MCF 10A (cell line): ENCODE measurements around the gene SUPT4H1. TPM values are rescaled to one million over a fixed set of nuclear protein-coding genes. Genes with fewer than 3 reads are reported as not detected.

ENCODE experiments used
- BruUV-seq: library from RNA; stranded (reverse); fragments of 400-500 nt; replicated peaks from 2 replicates; lab custom pipeline; 2021; lab: Mats Ljungman, UMichigan
- CTCF ChIA-PET: fragments of 300-600 bp; sonication (Branson Sonifier 250); formaldehyde crosslinking; extraction: SDS; loops from one replicate; lab custom pipeline; 2021; ENCODE audit warnings: antibody characterized with exemption, inconsistent platforms; lab: Yijun Ruan, JAX
- POLR2A ChIA-PET: fragments of 300-600, 350-650 bp; sonication (Branson Sonifier 250); formaldehyde crosslinking; extraction: SDS; loops from one replicate; lab custom pipeline; 2020; ENCODE audit warnings: antibody characterized with exemption, inconsistent platforms; lab: Yijun Ruan, JAX
- DNase-seq: peaks from one replicate; pipeline ENCODE4 v3.0.0-alpha.2; 2018; ENCODE audit not compliant: unreplicated experiment
- H3K27ac Mint-ChIP-seq: one replicate; pipeline ENCODE4 v1.8.0; 2022; ENCODE audit warnings: mild to moderate bottlenecking, low read depth, mixed read lengths; ENCODE audit not compliant: unreplicated experiment
- H3K27me3 Mint-ChIP-seq: one replicate; pipeline ENCODE4 v1.8.0; 2022; ENCODE audit warnings: mixed read lengths; ENCODE audit not compliant: insufficient read depth, unreplicated experiment
- H3K36me3 Mint-ChIP-seq: one replicate; pipeline ENCODE4 v1.8.0; 2022; ENCODE audit warnings: mild to moderate bottlenecking, moderate library complexity, mixed read lengths; ENCODE audit not compliant: insufficient read depth, unreplicated experiment
- H3K4me1 Mint-ChIP-seq: one replicate; pipeline ENCODE4 v1.8.0; 2022; ENCODE audit warnings: mixed read lengths; ENCODE audit not compliant: insufficient read depth, unreplicated experiment
- H3K4me3 Mint-ChIP-seq: one replicate; pipeline ENCODE4 v1.8.0; 2022; ENCODE audit warnings: mild to moderate bottlenecking, moderate library complexity, mixed read lengths; ENCODE audit not compliant: unreplicated experiment
- H3K9me3 Mint-ChIP-seq: one replicate; pipeline ENCODE4 v1.8.0; 2022; ENCODE audit warnings: mixed read lengths; ENCODE audit not compliant: unreplicated experiment
- intact Hi-C: fragments of 100-400 bp; cut with micrococcal nuclease; formaldehyde crosslinking; loops from 2 replicates; pipeline ENCODE4 v1.14.1; 2022
- total RNA-seq: library from RNA; stranded (reverse); gene quantifications from 2 replicates; pipeline ENCODE4 v1.2.3, GENCODE V29; 2022
- TF ChIP-seq, protein P1 (sequence below): fragments of 200-600 bp; IDR thresholded peaks from one replicate; pipeline ENCODE4 v1.8.0; 2022; ENCODE audit warnings: antibody characterized with exemption, mild to moderate bottlenecking; ENCODE audit not compliant: unreplicated experiment

SUPT4H1 gene
- total RNA-seq, 1 experiment from 2014 or later = 63.4 TPM

DNA sequence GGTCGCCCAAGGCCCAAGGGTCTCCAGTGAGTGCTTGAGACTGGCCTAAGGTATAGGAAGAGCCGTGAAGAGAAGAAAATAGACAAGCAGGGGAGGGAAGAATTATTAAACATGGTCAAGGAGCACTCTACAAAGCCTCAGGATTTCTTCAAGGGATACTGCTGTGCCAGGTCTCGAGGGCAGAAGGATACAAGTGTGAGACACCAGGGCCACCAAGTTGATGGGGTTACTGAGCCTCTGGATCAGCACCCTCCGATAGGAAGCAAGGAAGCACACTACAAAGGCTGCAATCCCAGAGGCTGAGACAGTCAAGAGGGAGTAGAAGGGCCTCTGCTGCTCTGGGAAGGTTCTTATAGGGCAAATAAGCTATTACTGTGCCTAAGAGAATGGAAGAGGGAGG, 6.5 kb downstream of the SUPT4H1 start:
- ChIA-PET POLR2A (interaction anchor here (0.7 kb wide), 1 partner anchor 173 kb away, joined by 3 read pairs; no protein-coding TSS in a partner anchor), CTCF (no interaction called here)
- no TSS peak for BruUV-seq
- no peak overlapping the region for H3K27ac Mint-ChIP-seq
- peaks cover 5% of the 10 kb centered on the region for H3K4me1 Mint-ChIP-seq
- H3K27me3 Mint-ChIP-seq = no peaks in the 10 kb centered on the region
- H3K9me3 Mint-ChIP-seq = no peaks in the 10 kb centered on the region
- H3K36me3 Mint-ChIP-seq = peaks cover 60% of the 10 kb centered on the region
- intact Hi-C loops = no loop called here
- no peak overlapping the region for H3K4me3 Mint-ChIP-seq
- TF ChIP-seq, protein P1, sequence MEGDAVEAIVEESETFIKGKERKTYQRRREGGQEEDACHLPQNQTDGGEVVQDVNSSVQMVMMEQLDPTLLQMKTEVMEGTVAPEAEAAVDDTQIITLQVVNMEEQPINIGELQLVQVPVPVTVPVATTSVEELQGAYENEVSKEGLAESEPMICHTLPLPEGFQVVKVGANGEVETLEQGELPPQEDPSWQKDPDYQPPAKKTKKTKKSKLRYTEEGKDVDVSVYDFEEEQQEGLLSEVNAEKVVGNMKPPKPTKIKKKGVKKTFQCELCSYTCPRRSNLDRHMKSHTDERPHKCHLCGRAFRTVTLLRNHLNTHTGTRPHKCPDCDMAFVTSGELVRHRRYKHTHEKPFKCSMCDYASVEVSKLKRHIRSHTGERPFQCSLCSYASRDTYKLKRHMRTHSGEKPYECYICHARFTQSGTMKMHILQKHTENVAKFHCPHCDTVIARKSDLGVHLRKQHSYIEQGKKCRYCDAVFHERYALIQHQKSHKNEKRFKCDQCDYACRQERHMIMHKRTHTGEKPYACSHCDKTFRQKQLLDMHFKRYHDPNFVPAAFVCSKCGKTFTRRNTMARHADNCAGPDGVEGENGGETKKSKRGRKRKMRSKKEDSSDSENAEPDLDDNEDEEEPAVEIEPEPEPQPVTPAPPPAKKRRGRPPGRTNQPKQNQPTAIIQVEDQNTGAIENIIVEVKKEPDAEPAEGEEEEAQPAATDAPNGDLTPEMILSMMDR = no peak
- DNase-seq = no peak

- H3K9me3 Mint-ChIP-seq = no peaks in the 10 kb centered on the region
- CTCF ChIA-PET = interaction anchor here (0.9 kb wide), 1 partner anchor 27 kb away, joined by 3 read pairs; no protein-coding TSS in a partner anchor
- H3K4me3 Mint-ChIP-seq = no peak overlapping the region
- no TSS peak for BruUV-seq
- POLR2A ChIA-PET = interaction anchor here (0.7 to 1.9 kb wide), 6 partner anchors 8 to 172 kb away, joined by 3 to 7 read pairs (median 4); partner anchors contain the start of gene SUPT4H1
- no peaks in the 10 kb centered on the region for H3K27me3 Mint-ChIP-seq
- intact Hi-C loops = no loop called here
- H3K4me1 Mint-ChIP-seq = peaks cover 4% of the 10 kb centered on the region
- DNase-seq = no peak
- TF ChIP-seq, protein P1 = no peak
- no peak overlapping the region for H3K27ac Mint-ChIP-seq
- H3K36me3 Mint-ChIP-seq = peaks cover 55% of the 10 kb centered on the region
Observed at GRCh38 chr17:58344791-58345157, 7.2 kb downstream of the SUPT4H1 start.

GRCh38 chr17:58344047-58344790, 7.8 kb downstream of the SUPT4H1 start:
- Mint-ChIP-seq H3K4me1 (no peaks in the 10 kb centered on the region), H3K9me3 (no peaks in the 10 kb centered on the region), H3K27ac (no peak overlapping the region), H3K27me3 (no peaks in the 10 kb centered on the region), H3K4me3 (no peak overlapping the region), H3K36me3 (peaks cover 50% of the 10 kb centered on the region)
- intact Hi-C loops = no loop called here
- ChIA-PET CTCF (interaction anchor here (0.9 to 1.1 kb wide), 2 partner anchors 26 to 132 kb away, joined by 3 read pairs; no protein-coding TSS in a partner anchor), POLR2A (interaction anchor here (0.7 to 1.9 kb wide), 6 partner anchors 8 to 73 kb away, joined by 3 to 7 read pairs (median 4); partner anchors contain the start of genes RNF43 and SUPT4H1)
- TF ChIP-seq, protein P1 = no peak
- no peak for DNase-seq
- BruUV-seq = no TSS peak

- Mint-ChIP-seq H3K4me1 (no peaks in the 10 kb centered on the region), H3K4me3 (no peak overlapping the region), H3K27me3 (no peaks in the 10 kb centered on the region), H3K9me3 (no peaks in the 10 kb centered on the region), H3K36me3 (peaks cover 41% of the 10 kb centered on the region), H3K27ac (no peak overlapping the region)
- CTCF ChIA-PET = interaction anchor here (0.8 to 1.1 kb wide), 2 partner anchors 21 to 131 kb away, joined by 3 to 4 read pairs; no protein-coding TSS in a partner anchor
- POLR2A ChIA-PET = interaction anchor here (0.9 to 1.9 kb wide), 2 partner anchors 9 to 193 kb away, joined by 3 to 7 read pairs; partner anchors contain the start of gene SUPT4H1
- no TSS peak for BruUV-seq
- no peak for DNase-seq
- TF ChIP-seq, protein P1 = no peak
- intact Hi-C loops = no loop called here
Observed at GRCh38 chr17:58343131-58343530, 8.9 kb downstream of the SUPT4H1 start.
